ENCODE measurements around the gene GH2.
"Not testable (repeated sequence)": the region's sequence is repeated elsewhere in the genome, so short reads cannot be mapped to it uniquely, and the experiment has no call there.

The GH2 gene

GRCh38 chr17:63881935-63882601, at the start of gene GH2:
TSS of gene GH2 (minus strand) at chr17:63881944. CDS start at chr17:63881801, 143 bp downstream.
- DNase-seq: no peak

GRCh38 chr17:63930951-63931575, 49.3 kb upstream of the GH2 start:
- DNase-seq: no peak

- no peak for DNase-seq
Observed at GRCh38 chr17:63929860-63930766, 48.4 kb upstream of the GH2 start.

GRCh38 chr17:63928966-63929695, 47.4 kb upstream of the GH2 start:
- no peak for DNase-seq

GRCh38 chr17:63928172-63928666, 46.5 kb upstream of the GH2 start:
- DNase-seq: no peak

- no peak for DNase-seq
Observed at GRCh38 chr17:63927464-63928171, 45.9 kb upstream of the GH2 start.

- DNase-seq: no peak
Observed at GRCh38 chr17:63926164-63926563, 44.4 kb upstream of the GH2 start.

GRCh38 chr17:63925615-63926014, 43.9 kb upstream of the GH2 start:
- no peak for DNase-seq

GRCh38 chr17:63922402-63922801, 40.7 kb upstream of the GH2 start:
- not testable (repeated sequence) for DNase-seq

- DNase-seq: not testable (repeated sequence)
Observed at GRCh38 chr17:63920779-63921178, 39.0 kb upstream of the GH2 start.

- DNase-seq: not testable (repeated sequence)
Observed at GRCh38 chr17:63920050-63920449, 38.3 kb upstream of the GH2 start.

GRCh38 chr17:63919311-63919723, 37.6 kb upstream of the GH2 start:
- DNase-seq: peak; percentile 48

- DNase-seq: not testable (repeated sequence)
Observed at GRCh38 chr17:63918789-63919305, 37.1 kb upstream of the GH2 start, which contains the start of gene GH1. TSS of gene GH1 (minus strand) at chr17:63918839. CDS start at chr17:63918776, 63 bp downstream.

GRCh38 chr17:63918305-63918704, 36.6 kb upstream of the GH2 start:
- DNase-seq: no peak

- DNase-seq: no peak
Observed at GRCh38 chr17:63917646-63918045, 35.9 kb upstream of the GH2 start.

GRCh38 chr17:63917206-63917605, 35.5 kb upstream of the GH2 start:
- DNase-seq: not testable (repeated sequence)

- no peak for DNase-seq
Observed at GRCh38 chr17:63916566-63917185, 34.9 kb upstream of the GH2 start.

GRCh38 chr17:63915753-63916152, 34.0 kb upstream of the GH2 start:
- not testable (repeated sequence) for DNase-seq

- no peak for DNase-seq
Observed at GRCh38 chr17:63914471-63914870, 32.7 kb upstream of the GH2 start.

GRCh38 chr17:63911657-63912100, 29.9 kb upstream of the GH2 start:
- peak; percentile 15 for DNase-seq

GRCh38 chr17:63911041-63911635, 29.4 kb upstream of the GH2 start, which contains the start of gene CSHL1:
TSS of gene CSHL1 (minus strand) at chr17:63911258. CDS start at chr17:63911196, 62 bp downstream.
- DNase-seq: no peak

Data from T1000 (cell line).